ENCODE measurements around the gene RIPOR2. TPM values are rescaled to one million over a fixed set of nuclear protein-coding genes. Genes with fewer than 3 reads are reported as not detected.

RIPOR2 gene
- total RNA-seq, 4 donors from 2014 or later: 5.2 to 34.0 (median 21.2) TPM

GRCh38 chr6:24980507-24981385 is 45.0 kb upstream of the RIPOR2 start:
- in situ Hi-C loops (cut with MboI; ENCODE audit: low sequenced_read_pairs in 4 of 4): no loop called here
- Histone ChIP-seq H3K4me1 (peaks cover 0 to 8% of the 10 kb centered on the region in 2 donors), H3K27ac (no peak overlapping the region), H3K36me3 (no peaks in the 10 kb centered on the region), H3K9me3 (no peaks in the 10 kb centered on the region), H3K27me3 (no peaks in the 10 kb centered on the region), H3K4me3 (no peak overlapping the region)
- TF ChIP-seq CTCF (IDR thresholded peaks at IDR 0.05 in 4 of 5, conservative IDR thresholded peaks at IDR 0.05 in 1 of 5): no peak
- TF ChIP-seq POLR2A (IDR thresholded peaks at IDR 0.05): no peak
- DNase-seq: no peak
- intact Hi-C loops (cut with DNase I; ENCODE audit: low total_unique reads): no loop called here
- no peak for ATAC-seq

- H3K27me3 ChIP-seq: no peaks in the 10 kb centered on the region
- no peak overlapping the region for H3K27ac ChIP-seq
- ATAC-seq (no peak), DNase-seq (no peak)
- no peaks in the 10 kb centered on the region for H3K4me1 ChIP-seq
- intact Hi-C loops (cut with DNase I; ENCODE audit: low total_unique reads) (no loop called here), in situ Hi-C loops (cut with MboI; ENCODE audit: low sequenced_read_pairs in 4 of 4) (no loop called here)
- H3K36me3 ChIP-seq: no peaks in the 10 kb centered on the region
- no peaks in the 10 kb centered on the region for H3K9me3 ChIP-seq
- no peak for TF ChIP-seq CTCF (IDR thresholded peaks at IDR 0.05 in 4 of 5, conservative IDR thresholded peaks at IDR 0.05 in 1 of 5)
- no peak for TF ChIP-seq POLR2A (IDR thresholded peaks at IDR 0.05)
- H3K4me3 ChIP-seq: no peak overlapping the region
These were observed 43.4 kb upstream of the RIPOR2 start for GRCh38 chr6:24979176-24979575.

- H3K4me1 ChIP-seq: no peaks in the 10 kb centered on the region
- no peak for TF ChIP-seq POLR2A (IDR thresholded peaks at IDR 0.05)
- TF ChIP-seq CTCF (IDR thresholded peaks at IDR 0.05 in 4 of 5, conservative IDR thresholded peaks at IDR 0.05 in 1 of 5): no peak
- no peak for ATAC-seq
- DNase-seq: no peak
- in situ Hi-C loops (cut with MboI; ENCODE audit: low sequenced_read_pairs in 4 of 4) (no loop called here), intact Hi-C loops (cut with DNase I; ENCODE audit: low total_unique reads) (no loop called here)
- no peaks in the 10 kb centered on the region for H3K36me3 ChIP-seq
- no peaks in the 10 kb centered on the region for H3K9me3 ChIP-seq
- H3K4me3 ChIP-seq: no peak overlapping the region
- H3K27me3 ChIP-seq: no peaks in the 10 kb centered on the region
- no peak overlapping the region for H3K27ac ChIP-seq
These were observed 38.7 kb upstream of the RIPOR2 start for GRCh38 chr6:24974182-24975171.

- DNase-seq: no peak
- no peaks in the 10 kb centered on the region for H3K27me3 ChIP-seq
- H3K4me1 ChIP-seq: no peaks in the 10 kb centered on the region
- no peaks in the 10 kb centered on the region for H3K36me3 ChIP-seq
- H3K9me3 ChIP-seq: no peaks in the 10 kb centered on the region
- ATAC-seq: no peak
- in situ Hi-C loops (cut with MboI; ENCODE audit: low sequenced_read_pairs in 4 of 4): no loop called here
- no peak overlapping the region for H3K27ac ChIP-seq
- TF ChIP-seq POLR2A (IDR thresholded peaks at IDR 0.05) (no peak), CTCF (IDR thresholded peaks at IDR 0.05 in 4 of 5, conservative IDR thresholded peaks at IDR 0.05 in 1 of 5) (no peak)
- no peak overlapping the region for H3K4me3 ChIP-seq
- intact Hi-C loops (cut with DNase I; ENCODE audit: low total_unique reads): no loop called here
These were observed 36.7 kb upstream of the RIPOR2 start for GRCh38 chr6:24972311-24972958.
